ENCODE results near the gene SERHL2.
"Not testable (repeated sequence)": the region's sequence is repeated elsewhere in the genome, so short reads cannot be mapped to it uniquely, and the experiment has no call there.

SERHL2 gene

GRCh38 chr22:42611051-42611450 lies 57.3 kb downstream of the SERHL2 start:
- DNase-seq: no peak

GRCh38 chr22:42612336-42612735 lies 58.6 kb downstream of the SERHL2 start:
- no peak for DNase-seq

- no peak for DNase-seq
Measured at GRCh38 chr22:42613872-42614301, 60.1 kb downstream of the SERHL2 start.

- peak; percentile 80 for DNase-seq
Measured at GRCh38 chr22:42614312-42615091, 60.7 kb downstream of the SERHL2 start, which contains the start of gene POLDIP3. TSS of gene POLDIP3 (minus strand) at chr22:42614883. CDS start at chr22:42614857, 26 bp downstream.

GRCh38 chr22:42615092-42615859 lies 61.5 kb downstream of the SERHL2 start:
- peak; percentile 80 for DNase-seq

- DNase-seq: not testable (repeated sequence)
Measured at GRCh38 chr22:42615860-42616175, 62.1 kb downstream of the SERHL2 start.

- no peak for DNase-seq
Measured at GRCh38 chr22:42617155-42617983, 63.6 kb downstream of the SERHL2 start.

GRCh38 chr22:42619261-42620063 lies 65.7 kb downstream of the SERHL2 start:
- DNase-seq: no peak

- DNase-seq: no peak
Measured at GRCh38 chr22:42620084-42620483, 66.3 kb downstream of the SERHL2 start.

GRCh38 chr22:42621505-42622002 lies 67.8 kb downstream of the SERHL2 start:
- no peak for DNase-seq

GRCh38 chr22:42622061-42622710 lies 68.4 kb downstream of the SERHL2 start:
- no peak for DNase-seq

- no peak for DNase-seq
Measured at GRCh38 chr22:42623301-42623751, 69.6 kb downstream of the SERHL2 start.
